T-helper 2 cell (primary cell): ENCODE data around the gene KIF13A.
"Not testable (repeated sequence)": the region's sequence is repeated elsewhere in the genome, so short reads cannot be mapped to it uniquely, and the experiment has no call there.

ENCODE experiments used
- DNase-seq, 5 experiments: peaks; one replicate each; pipeline versions ENCODE4 v3.0.0 to v3.0.0-alpha.2; 2012 to 2022

The KIF13A gene

GRCh38 chr6:17930321-17930993 lies 57.0 kb downstream of the KIF13A start:
- no peak for DNase-seq

- DNase-seq, result no peak
These were observed 58.7 kb downstream of the KIF13A start for GRCh38 chr6:17928514-17929430.

- DNase-seq, result no peak
These were observed 59.7 kb downstream of the KIF13A start for GRCh38 chr6:17927705-17928104.

GRCh38 chr6:17923401-17923863 lies 64.0 kb downstream of the KIF13A start:
- DNase-seq, result no peak

- DNase-seq, result no peak
These were observed 66.0 kb downstream of the KIF13A start for GRCh38 chr6:17921454-17921853.

GRCh38 chr6:17919496-17919895 lies 67.9 kb downstream of the KIF13A start:
- no peak for DNase-seq

GRCh38 chr6:17917837-17918763 lies 69.3 kb downstream of the KIF13A start:
- DNase-seq, result no peak

GRCh38 chr6:17914651-17915050 lies 72.8 kb downstream of the KIF13A start:
- no peak for DNase-seq

- no peak for DNase-seq
These were observed 74.9 kb downstream of the KIF13A start for GRCh38 chr6:17912521-17912920.

- DNase-seq, result not testable (repeated sequence)
These were observed 75.8 kb downstream of the KIF13A start for GRCh38 chr6:17911656-17912055.

GRCh38 chr6:17910189-17910588 lies 77.2 kb downstream of the KIF13A start:
- DNase-seq, result no peak

GRCh38 chr6:17908831-17909230 lies 78.6 kb downstream of the KIF13A start:
- DNase-seq, result no peak

- peak in 1 of 5 experiments; percentile 8 for DNase-seq
These were observed 79.8 kb downstream of the KIF13A start for GRCh38 chr6:17907406-17908229.

GRCh38 chr6:17905611-17906592 lies 81.5 kb downstream of the KIF13A start:
- DNase-seq, result no peak

- DNase-seq, result no peak
These were observed 82.8 kb downstream of the KIF13A start for GRCh38 chr6:17904491-17905120.

- no peak for DNase-seq
These were observed 84.5 kb downstream of the KIF13A start for GRCh38 chr6:17902974-17903373.

- no peak for DNase-seq
These were observed 85.9 kb downstream of the KIF13A start for GRCh38 chr6:17901493-17901892.

GRCh38 chr6:17900011-17900410 lies 87.4 kb downstream of the KIF13A start:
- no peak for DNase-seq

GRCh38 chr6:17899491-17899890 lies 87.9 kb downstream of the KIF13A start:
- DNase-seq, result no peak

- DNase-seq, result no peak
These were observed 89.8 kb downstream of the KIF13A start for GRCh38 chr6:17897681-17898080.
